ENCODE data around the gene TGFBR2.

- no peak for TF ChIP-seq CTCF (IDR thresholded peaks at IDR 0.05)
- TF ChIP-seq POLR2A (IDR thresholded peaks at IDR 0.05), result no peak
Measured at GRCh38 chr3:30663533-30664241, 57.3 kb downstream of the TGFBR2 start.
